GM19468 (cell line): ENCODE results near the gene FAM83E.

Experiments
- ATAC-seq: cut with Tn5 transposase; IDR thresholded peaks from one replicate; pipeline ENCODE4 v1.9.1; 2021; ENCODE audit warnings: mild to moderate bottlenecking, moderate library complexity, moderate number of reproducible peaks; ENCODE audit not compliant: unreplicated experiment; ENCODE audit errors: extremely low read depth

Gene FAM83E

GRCh38 chr19:48629599-48630295 lies 14.9 kb upstream of the FAM83E start:
- ATAC-seq: no peak

- no peak for ATAC-seq
Observed at GRCh38 chr19:48629297-48629598, 14.4 kb upstream of the FAM83E start.

- no peak for ATAC-seq
Observed at GRCh38 chr19:48628486-48629296, 13.8 kb upstream of the FAM83E start.

GRCh38 chr19:48627865-48628314 lies 13.0 kb upstream of the FAM83E start:
- no peak for ATAC-seq

- no peak for ATAC-seq
Observed at GRCh38 chr19:48627201-48627864, 12.5 kb upstream of the FAM83E start.

- no peak for ATAC-seq
Observed at GRCh38 chr19:48625891-48626327, 11.0 kb upstream of the FAM83E start.

GRCh38 chr19:48624791-48625723 lies 10.2 kb upstream of the FAM83E start:
- ATAC-seq: no peak

GRCh38 chr19:48624067-48624594 lies 9.3 kb upstream of the FAM83E start:
- ATAC-seq: peak; percentile 37

GRCh38 chr19:48623556-48624066 lies 8.7 kb upstream of the FAM83E start:
- ATAC-seq: no peak

GRCh38 chr19:48619692-48620585 lies 5.1 kb upstream of the FAM83E start:
- no peak for ATAC-seq

GRCh38 chr19:48618916-48619691 lies 4.2 kb upstream of the FAM83E start, which contains the start of the genes RPL18 and SPHK2:
Gene RPL18, minus strand, starts transcription at chr19:48619178. Its CDS starts 35 bp downstream, at chr19:48619143.
Gene SPHK2, plus strand, starts transcription at chr19:48619506. Its CDS starts 1,009 bp downstream, at chr19:48620515.
- peak; percentile 69 for ATAC-seq

- no peak for ATAC-seq
Observed at GRCh38 chr19:48618278-48618915, 3.5 kb upstream of the FAM83E start.

- no peak for ATAC-seq
Observed at GRCh38 chr19:48617146-48617937, 2.5 kb upstream of the FAM83E start.

GRCh38 chr19:48616491-48617056 lies 1.7 kb upstream of the FAM83E start:
- ATAC-seq: no peak

GRCh38 chr19:48616041-48616436 lies 1.2 kb upstream of the FAM83E start:
- no peak for ATAC-seq
